SKM-1 treated with dmso at 0.1 percent for 144 hours (cell line): ENCODE measurements around the gene C11orf91.
"Not testable (repeated sequence)": the region's sequence is repeated elsewhere in the genome, so short reads cannot be mapped to it uniquely, and the experiment has no call there.

Experiments
- DNase-seq: peaks from one replicate; lab custom pipeline; 2025; ENCODE audit not compliant: unreplicated experiment; lab: John Stamatoyannopoulos, UW

Gene C11orf91

GRCh38 chr11:33670250-33671011, 30.2 kb downstream of the C11orf91 start:
- no peak for DNase-seq

GRCh38 chr11:33669598-33670249, 30.9 kb downstream of the C11orf91 start:
- DNase-seq = no peak

GRCh38 chr11:33668951-33669596, 31.6 kb downstream of the C11orf91 start:
- DNase-seq = no peak

- no peak for DNase-seq
These were observed 32.2 kb downstream of the C11orf91 start for GRCh38 chr11:33668468-33668825.

GRCh38 chr11:33667819-33668467, 32.7 kb downstream of the C11orf91 start:
- DNase-seq = no peak

GRCh38 chr11:33665350-33666106, 35.1 kb downstream of the C11orf91 start:
- DNase-seq = no peak

- DNase-seq = no peak
These were observed 35.8 kb downstream of the C11orf91 start for GRCh38 chr11:33664827-33665226.

- DNase-seq = no peak
These were observed 36.5 kb downstream of the C11orf91 start for GRCh38 chr11:33664166-33664565.

- no peak for DNase-seq
These were observed 37.5 kb downstream of the C11orf91 start for GRCh38 chr11:33663121-33663520.

- not testable (repeated sequence) for DNase-seq
These were observed 39.1 kb downstream of the C11orf91 start for GRCh38 chr11:33661526-33661925.

GRCh38 chr11:33660962-33661361, 39.7 kb downstream of the C11orf91 start:
- no peak for DNase-seq

- DNase-seq = no peak
These were observed 41.1 kb downstream of the C11orf91 start for GRCh38 chr11:33659370-33660139.

- no peak for DNase-seq
These were observed 42.3 kb downstream of the C11orf91 start for GRCh38 chr11:33658195-33658900.

GRCh38 chr11:33657757-33658156, 42.9 kb downstream of the C11orf91 start:
- no peak for DNase-seq

GRCh38 chr11:33656768-33657167, 43.9 kb downstream of the C11orf91 start:
- DNase-seq = no peak

- no peak for DNase-seq
These were observed 44.6 kb downstream of the C11orf91 start for GRCh38 chr11:33655842-33656600.

- no peak for DNase-seq
These were observed 46.0 kb downstream of the C11orf91 start for GRCh38 chr11:33654594-33654993.

GRCh38 chr11:33652930-33653329, 47.7 kb downstream of the C11orf91 start:
- no peak for DNase-seq

GRCh38 chr11:33652431-33652830, 48.2 kb downstream of the C11orf91 start:
- no peak for DNase-seq
